ENCODE results near the gene SERP2. TPM values are rescaled to one million over a fixed set of nuclear protein-coding genes. Genes with fewer than 3 reads are reported as not detected.

SERP2 gene
- total RNA-seq, 1 experiment from 2014 or later = not detected

- H3K9me3 Mint-ChIP-seq (ENCODE audit: unreplicated experiment) = no peaks in the 10 kb centered on the region
- no peaks in the 10 kb centered on the region for H3K36me3 Mint-ChIP-seq (ENCODE audit: insufficient read depth, unreplicated experiment)
- DNase-seq (ENCODE audit: unreplicated experiment) = no peak
- no peak overlapping the region for H3K4me3 Mint-ChIP-seq (ENCODE audit: unreplicated experiment)
- no peak for TF ChIP-seq CTCF (IDR thresholded peaks at IDR 0.05; ENCODE audit: unreplicated experiment)
- intact Hi-C loops (cut with micrococcal nuclease) = no loop called here
- no TSS peak for BruUV-seq (replicated peaks)
- CTCF ChIA-PET = no interaction called here
- H3K27me3 Mint-ChIP-seq (ENCODE audit: insufficient read depth, unreplicated experiment) = no peaks in the 10 kb centered on the region
- no peaks in the 10 kb centered on the region for H3K4me1 Mint-ChIP-seq (ENCODE audit: insufficient read depth, unreplicated experiment)
- POLR2A ChIA-PET = no interaction called here
- H3K27ac Mint-ChIP-seq (ENCODE audit: low read depth, unreplicated experiment) = no peak overlapping the region
Measured at GRCh38 chr13:44416744-44417143, 43.1 kb downstream of the SERP2 start.

DNA sequence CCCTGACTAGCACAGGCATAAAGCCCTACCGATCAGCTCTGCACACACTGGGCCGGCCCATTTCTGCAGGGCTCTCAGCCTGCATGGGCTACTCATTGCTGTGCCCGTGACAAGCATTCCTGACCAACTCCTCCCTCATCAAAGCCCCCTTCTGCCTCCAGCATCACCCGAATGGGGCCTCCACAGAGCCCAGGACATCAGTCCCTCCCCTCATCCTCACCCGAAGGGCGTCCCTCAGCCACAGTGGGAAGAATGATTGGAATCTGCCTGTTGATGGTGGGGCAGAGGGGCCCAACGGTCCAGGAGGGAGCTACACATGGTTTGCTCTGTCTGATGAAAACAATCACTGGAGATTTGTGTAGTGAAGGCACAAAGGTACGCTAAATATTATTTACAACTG, 43.8 kb downstream of the SERP2 start:
- intact Hi-C loops (cut with micrococcal nuclease) = no loop called here
- Mint-ChIP-seq H3K4me1 (ENCODE audit: insufficient read depth, unreplicated experiment) (no peaks in the 10 kb centered on the region), H3K4me3 (ENCODE audit: unreplicated experiment) (no peak overlapping the region), H3K27ac (ENCODE audit: low read depth, unreplicated experiment) (no peak overlapping the region), H3K9me3 (ENCODE audit: unreplicated experiment) (no peaks in the 10 kb centered on the region), H3K36me3 (ENCODE audit: insufficient read depth, unreplicated experiment) (no peaks in the 10 kb centered on the region), H3K27me3 (ENCODE audit: insufficient read depth, unreplicated experiment) (no peaks in the 10 kb centered on the region)
- ChIA-PET POLR2A (interaction anchor here (1.2 kb wide), 1 partner anchor 11 kb away, joined by 5 read pairs; no protein-coding TSS in a partner anchor), CTCF (interaction anchor here (0.6 kb wide), 1 partner anchor 1216 kb away, joined by 3 read pairs; no protein-coding TSS in a partner anchor)
- TF ChIP-seq CTCF (IDR thresholded peaks at IDR 0.05; ENCODE audit: unreplicated experiment) = no peak
- no peak for DNase-seq (ENCODE audit: unreplicated experiment)
- no TSS peak for BruUV-seq (replicated peaks)

DNA sequence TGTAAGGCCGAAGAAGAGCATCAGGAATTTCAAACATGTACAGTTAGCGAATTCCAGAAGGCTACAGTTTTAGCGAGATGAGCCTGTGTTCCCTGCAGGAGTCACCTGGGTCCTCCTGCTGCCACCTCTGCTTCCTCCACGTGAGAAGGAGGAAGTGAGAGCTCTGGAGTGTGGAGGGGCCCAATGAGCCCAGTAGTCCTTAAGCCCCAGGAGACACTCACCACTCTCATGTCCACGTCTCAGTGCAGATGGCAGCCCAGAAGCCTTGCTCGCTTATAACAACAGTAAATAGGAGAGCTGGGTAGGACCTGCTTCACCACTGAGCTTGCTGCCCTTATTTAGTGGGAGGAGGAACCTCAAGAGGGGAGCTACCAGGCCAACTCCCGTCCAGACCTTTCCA, 44.3 kb downstream of the SERP2 start:
- POLR2A ChIA-PET = interaction anchor here (1.2 kb wide), 1 partner anchor 12 kb away, joined by 5 read pairs; no protein-coding TSS in a partner anchor
- Mint-ChIP-seq H3K9me3 (ENCODE audit: unreplicated experiment) (no peaks in the 10 kb centered on the region), H3K36me3 (ENCODE audit: insufficient read depth, unreplicated experiment) (no peaks in the 10 kb centered on the region), H3K27ac (ENCODE audit: low read depth, unreplicated experiment) (no peak overlapping the region), H3K4me1 (ENCODE audit: insufficient read depth, unreplicated experiment) (no peaks in the 10 kb centered on the region), H3K4me3 (ENCODE audit: unreplicated experiment) (no peak overlapping the region), H3K27me3 (ENCODE audit: insufficient read depth, unreplicated experiment) (no peaks in the 10 kb centered on the region)
- intact Hi-C loops (cut with micrococcal nuclease) = no loop called here
- CTCF ChIA-PET = interaction anchor here (0.6 kb wide), 2 partner anchors 406 to 1217 kb away, joined by 3 read pairs; no protein-coding TSS in a partner anchor
- no peak for TF ChIP-seq CTCF (IDR thresholded peaks at IDR 0.05; ENCODE audit: unreplicated experiment)
- DNase-seq (ENCODE audit: unreplicated experiment) = no peak
- no TSS peak for BruUV-seq (replicated peaks)

GRCh38 chr13:44420376-44421220, 47.0 kb downstream of the SERP2 start:
- CTCF ChIA-PET = interaction anchor here (0.5 to 1.7 kb wide), 6 partner anchors 12 to 830 kb away, joined by 3 to 4 read pairs (median 3); no protein-coding TSS in a partner anchor
- Mint-ChIP-seq H3K27me3 (ENCODE audit: insufficient read depth, unreplicated experiment) (no peaks in the 10 kb centered on the region), H3K4me1 (ENCODE audit: insufficient read depth, unreplicated experiment) (no peaks in the 10 kb centered on the region), H3K4me3 (ENCODE audit: unreplicated experiment) (no peak overlapping the region), H3K9me3 (ENCODE audit: unreplicated experiment) (no peaks in the 10 kb centered on the region), H3K27ac (ENCODE audit: low read depth, unreplicated experiment) (no peak overlapping the region), H3K36me3 (ENCODE audit: insufficient read depth, unreplicated experiment) (peaks cover 6% of the 10 kb centered on the region)
- POLR2A ChIA-PET = interaction anchor here (1.1 kb wide), 1 partner anchor 16 kb away, joined by 5 read pairs; no protein-coding TSS in a partner anchor
- DNase-seq (ENCODE audit: unreplicated experiment) = no peak
- no peak for TF ChIP-seq CTCF (IDR thresholded peaks at IDR 0.05; ENCODE audit: unreplicated experiment)
- intact Hi-C loops (cut with micrococcal nuclease) = no loop called here
- BruUV-seq (replicated peaks) = no TSS peak
